Measurements from ENCODE around the gene TFAP2A.

The TFAP2A gene

DNA sequence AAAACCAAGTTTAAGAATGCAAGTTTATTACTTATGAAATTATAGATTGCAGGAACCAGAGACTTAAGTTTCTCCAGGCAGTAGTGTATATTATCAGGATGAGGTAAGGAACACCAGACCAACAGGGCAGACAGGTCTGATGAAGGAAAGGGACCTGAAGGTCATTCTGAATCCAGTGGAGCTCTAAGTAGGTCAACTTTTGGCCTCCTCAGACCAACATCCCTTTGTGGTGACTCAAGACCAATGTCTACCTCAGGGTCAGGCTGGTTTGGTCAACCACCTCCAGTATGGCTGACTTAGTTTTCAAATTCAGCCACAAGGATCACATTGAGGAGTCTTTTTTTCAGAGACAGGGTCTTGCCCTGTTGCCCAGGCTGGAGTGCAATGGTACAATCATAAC lies 38.7 kb upstream of the TFAP2A start:
- TF ChIP-seq CTCF (IDR thresholded peaks at IDR 0.05; ENCODE audit: low read depth, low read length), result no peak
- no peak for DNase-seq (ENCODE audit: extremely low read depth, low read depth)

- TF ChIP-seq CTCF (IDR thresholded peaks at IDR 0.05; ENCODE audit: low read depth, low read length), result no peak
- DNase-seq (ENCODE audit: extremely low read depth, low read depth), result no peak
These were observed 37.1 kb upstream of the TFAP2A start for GRCh38 chr6:10451828-10452509.

DNA sequence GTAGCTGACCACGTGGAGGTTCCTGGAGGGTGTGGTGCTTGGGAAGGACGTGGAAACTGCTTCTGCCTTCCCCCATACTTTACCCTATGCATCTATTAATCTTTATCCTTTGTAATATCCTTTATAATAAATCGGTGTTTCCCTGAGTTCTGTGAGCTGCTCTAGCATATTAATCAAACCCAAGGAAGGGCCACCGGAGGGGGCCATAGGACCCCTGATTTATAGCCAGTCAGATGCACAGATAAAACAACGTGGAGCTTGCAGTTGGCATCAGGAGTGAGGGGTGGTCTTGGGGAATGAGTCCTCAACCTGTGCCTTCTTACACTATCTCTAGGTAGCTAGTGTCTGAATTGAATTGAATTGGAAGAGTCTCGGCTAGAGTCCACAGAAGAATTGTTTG lies 36.5 kb upstream of the TFAP2A start:
- no peak for DNase-seq (ENCODE audit: extremely low read depth, low read depth)
- no peak for TF ChIP-seq CTCF (IDR thresholded peaks at IDR 0.05; ENCODE audit: low read depth, low read length)

DNA sequence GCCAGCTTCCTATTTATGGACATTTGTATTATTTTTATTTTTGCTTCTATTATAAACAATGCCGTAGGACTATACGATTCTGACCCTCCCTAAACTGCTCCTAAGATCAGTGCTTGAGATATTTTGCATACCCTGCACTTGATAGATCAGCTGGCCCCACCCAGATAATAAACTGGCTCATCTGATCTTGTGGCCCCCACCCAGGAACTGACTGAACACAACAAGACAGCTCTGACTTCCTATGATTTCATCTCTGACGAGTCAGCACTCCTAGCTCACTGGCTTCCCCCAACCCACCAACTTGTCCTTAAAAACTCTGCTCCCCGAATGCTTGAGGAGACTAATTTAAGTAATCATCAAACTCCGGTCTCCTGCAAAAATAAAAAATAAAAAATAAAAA lies 34.9 kb upstream of the TFAP2A start:
- DNase-seq (ENCODE audit: extremely low read depth, low read depth), result no peak
- no peak for TF ChIP-seq CTCF (IDR thresholded peaks at IDR 0.05; ENCODE audit: low read depth, low read length)

- DNase-seq (ENCODE audit: extremely low read depth, low read depth), result no peak
- TF ChIP-seq CTCF (IDR thresholded peaks at IDR 0.05; ENCODE audit: low read depth, low read length), result no peak
These were observed 33.2 kb upstream of the TFAP2A start for GRCh38 chr6:10448096-10448495.

GRCh38 chr6:10446548-10446947 lies 31.7 kb upstream of the TFAP2A start:
- no peak for DNase-seq (ENCODE audit: extremely low read depth, low read depth)
- no peak for TF ChIP-seq CTCF (IDR thresholded peaks at IDR 0.05; ENCODE audit: low read depth, low read length)

DNA sequence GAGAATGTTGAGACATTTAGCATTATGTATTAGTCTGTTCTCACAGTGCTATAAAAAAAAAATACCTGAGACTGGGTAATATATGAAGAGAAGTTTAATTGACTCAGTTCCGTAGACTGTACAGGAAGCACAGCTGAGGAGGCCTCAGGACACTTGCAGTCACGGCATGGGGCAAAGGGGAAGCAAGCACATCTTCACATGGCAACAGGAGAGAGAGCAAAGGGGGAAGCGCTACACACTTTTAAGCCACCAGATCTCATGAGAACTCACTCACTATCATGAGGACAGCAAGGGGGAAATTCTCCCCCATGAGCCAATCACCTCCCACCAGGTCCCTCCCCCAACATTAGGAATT lies 26.8 kb upstream of the TFAP2A start:
- no peak for TF ChIP-seq CTCF (IDR thresholded peaks at IDR 0.05; ENCODE audit: low read depth, low read length)
- DNase-seq (ENCODE audit: extremely low read depth, low read depth), result no peak

Measured in AG09319 (cell line).